ENCODE measurements around the gene ZNF438. TPM values are rescaled to one million over a fixed set of nuclear protein-coding genes. Genes with fewer than 3 reads are reported as not detected.
"Not testable (repeated sequence)": the region's sequence is repeated elsewhere in the genome, so short reads cannot be mapped to it uniquely, and the experiment has no call there.

Gene ZNF438
- total RNA-seq, 2 donors from 2014 or later, result 1.5 to 10.1 TPM

GRCh38 chr10:30959836-30960210 lies 71.8 kb downstream of the ZNF438 start:
- TF ChIP-seq POLR2A (IDR thresholded peaks at IDR 0.05) (no peak), POLR2AphosphoS5 (IDR thresholded peaks at IDR 0.05) (no peak), CTCF (IDR thresholded peaks at IDR 0.05) (no peak)
- Histone ChIP-seq H3K27ac (no peak overlapping the region), H3K27me3 (replicated peaks; ENCODE audit: insufficient read depth) (no peaks in the 10 kb centered on the region), H3K9me3 (no peaks in the 10 kb centered on the region), H3K4me1 (replicated peaks) (no peaks in the 10 kb centered on the region), H3K36me3 (no peaks in the 10 kb centered on the region), H3K4me3 (no peak overlapping the region)
- intact Hi-C loops (cut with DNase I), result no loop called here
- DNase-seq (ENCODE audit: low spot score), result no peak

GRCh38 chr10:30949218-30949617 lies 82.4 kb downstream of the ZNF438 start:
- intact Hi-C loops (cut with DNase I); H3K4me1 ChIP-seq (replicated peaks); H3K27ac ChIP-seq; H3K9me3 ChIP-seq; H3K4me3 ChIP-seq; H3K36me3 ChIP-seq; H3K27me3 ChIP-seq (replicated peaks; ENCODE audit: insufficient read depth); DNase-seq (ENCODE audit: low spot score): not testable (repeated sequence)
- WGBS, result 98% methylated on average over 4 of the region's 4 CpGs

- Histone ChIP-seq H3K36me3 (no peaks in the 10 kb centered on the region), H3K27ac (no peak overlapping the region), H3K9me3 (no peaks in the 10 kb centered on the region), H3K4me3 (no peak overlapping the region), H3K4me1 (replicated peaks) (no peaks in the 10 kb centered on the region), H3K27me3 (replicated peaks; ENCODE audit: insufficient read depth) (no peaks in the 10 kb centered on the region)
- intact Hi-C loops (cut with DNase I), result no loop called here
- 92% methylated on average over 4 of the region's 4 CpGs for WGBS
- no peak for DNase-seq (ENCODE audit: low spot score)
- TF ChIP-seq POLR2AphosphoS5 (IDR thresholded peaks at IDR 0.05), result no peak
- no peak for TF ChIP-seq POLR2A (IDR thresholded peaks at IDR 0.05)
These were observed 87.7 kb downstream of the ZNF438 start for GRCh38 chr10:30944005-30944404.

- Histone ChIP-seq H3K9me3 (no peaks in the 10 kb centered on the region), H3K27ac (no peak overlapping the region), H3K4me1 (replicated peaks) (no peaks in the 10 kb centered on the region), H3K27me3 (replicated peaks; ENCODE audit: insufficient read depth) (no peaks in the 10 kb centered on the region), H3K4me3 (no peak overlapping the region), H3K36me3 (no peaks in the 10 kb centered on the region)
- DNase-seq (ENCODE audit: low spot score), result no peak
- TF ChIP-seq CTCF (IDR thresholded peaks at IDR 0.05) (no peak), POLR2A (IDR thresholded peaks at IDR 0.05) (no peak), POLR2AphosphoS5 (IDR thresholded peaks at IDR 0.05) (no peak)
- intact Hi-C loops (cut with DNase I), result no loop called here
These were observed 88.2 kb downstream of the ZNF438 start for GRCh38 chr10:30943451-30943850.

GRCh38 chr10:30940256-30940655 lies 91.4 kb downstream of the ZNF438 start:
- Histone ChIP-seq H3K36me3 (no peaks in the 10 kb centered on the region), H3K4me3 (no peak overlapping the region), H3K27me3 (replicated peaks; ENCODE audit: insufficient read depth) (no peaks in the 10 kb centered on the region), H3K4me1 (replicated peaks) (no peaks in the 10 kb centered on the region), H3K9me3 (no peaks in the 10 kb centered on the region), H3K27ac (no peak overlapping the region)
- WGBS, result 20% methylated on average over 6 of the region's 6 CpGs
- no peak for DNase-seq (ENCODE audit: low spot score)
- TF ChIP-seq POLR2AphosphoS5 (IDR thresholded peaks at IDR 0.05), result no peak
- TF ChIP-seq POLR2A (IDR thresholded peaks at IDR 0.05), result no peak
- TF ChIP-seq CTCF (IDR thresholded peaks at IDR 0.05), result no peak
- intact Hi-C loops (cut with DNase I), result no loop called here

GRCh38 chr10:30939643-30940251 lies 91.9 kb downstream of the ZNF438 start:
- intact Hi-C loops (cut with DNase I), result no loop called here
- no peaks in the 10 kb centered on the region for H3K4me1 ChIP-seq (replicated peaks)

More at GRCh38 chr10:30939643-30940251, 91.9 kb downstream of the ZNF438 start:
- Histone ChIP-seq H3K27ac (no peak overlapping the region), H3K27me3 (replicated peaks; ENCODE audit: insufficient read depth) (no peaks in the 10 kb centered on the region), H3K36me3 (no peaks in the 10 kb centered on the region), H3K9me3 (no peaks in the 10 kb centered on the region), H3K4me3 (no peak overlapping the region)
- TF ChIP-seq POLR2A (IDR thresholded peaks at IDR 0.05), result no peak
- no peak for DNase-seq (ENCODE audit: low spot score)

All from prostate gland (tissue), 2 donors.